HG02571 (cell line): ENCODE data around the gene HLA-E.
A peak's percentile ranks its signal among the peaks of the same experiment; 100 is the strongest.
"Not testable (repeated sequence)": the region's sequence is repeated elsewhere in the genome, so short reads cannot be mapped to it uniquely, and the experiment has no call there.

Source experiments
- ATAC-seq: cut with Tn5 transposase; IDR thresholded peaks from one replicate; pipeline ENCODE4 v1.9.1; 2021; ENCODE audit warnings: mild to moderate bottlenecking, moderate library complexity; ENCODE audit not compliant: unreplicated experiment

The HLA-E gene

GRCh38 chr6:30489081-30490025 is at the start of gene HLA-E:
Gene HLA-E (plus strand): TSS chr6:30489509. CDS start chr6:30489532, 23 bp downstream.
- ATAC-seq: peak; percentile 76

DNA sequence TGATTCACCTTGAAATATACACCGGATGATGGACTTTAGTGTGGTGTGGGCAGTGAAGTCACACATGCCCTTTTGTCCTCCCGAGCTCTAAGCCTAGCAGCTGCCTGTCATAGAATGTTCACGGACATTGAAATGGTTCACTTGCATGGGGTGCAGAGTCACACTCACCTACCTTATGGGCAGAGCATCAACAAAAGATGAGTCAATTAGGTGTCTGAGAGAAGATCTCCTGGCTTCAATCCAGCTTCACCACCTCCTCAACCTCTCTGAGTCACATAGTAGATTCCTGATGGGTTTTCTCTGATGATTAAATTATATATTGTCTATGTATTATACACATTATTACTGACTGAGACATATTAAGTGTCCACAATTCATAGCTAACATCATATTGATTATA is 48.1 kb upstream of the HLA-E start:
- no peak for ATAC-seq

GRCh38 chr6:30443657-30444450 is 45.5 kb upstream of the HLA-E start:
- no peak for ATAC-seq

DNA sequence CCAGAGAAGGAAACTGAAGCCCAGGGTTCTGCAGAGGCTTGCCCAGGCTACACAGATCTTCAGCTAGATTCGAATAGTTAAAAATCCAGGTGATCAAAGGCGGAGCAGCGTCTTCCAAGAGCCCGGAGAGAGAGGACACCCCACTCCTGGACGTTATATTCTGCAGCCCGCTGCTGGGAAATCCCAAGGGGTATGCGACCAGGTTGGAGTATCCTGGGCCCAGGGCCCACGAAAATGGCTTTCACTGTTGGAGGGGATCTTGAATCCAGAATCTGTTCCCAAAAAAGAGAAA is 44.9 kb upstream of the HLA-E start:
- ATAC-seq: no peak

GRCh38 chr6:30446259-30446658 is 43.0 kb upstream of the HLA-E start:
- ATAC-seq: no peak

- no peak for ATAC-seq
Observed at GRCh38 chr6:30447237-30447636, 42.1 kb upstream of the HLA-E start.

- ATAC-seq: no peak
Observed at GRCh38 chr6:30450548-30450908, 38.8 kb upstream of the HLA-E start.

DNA sequence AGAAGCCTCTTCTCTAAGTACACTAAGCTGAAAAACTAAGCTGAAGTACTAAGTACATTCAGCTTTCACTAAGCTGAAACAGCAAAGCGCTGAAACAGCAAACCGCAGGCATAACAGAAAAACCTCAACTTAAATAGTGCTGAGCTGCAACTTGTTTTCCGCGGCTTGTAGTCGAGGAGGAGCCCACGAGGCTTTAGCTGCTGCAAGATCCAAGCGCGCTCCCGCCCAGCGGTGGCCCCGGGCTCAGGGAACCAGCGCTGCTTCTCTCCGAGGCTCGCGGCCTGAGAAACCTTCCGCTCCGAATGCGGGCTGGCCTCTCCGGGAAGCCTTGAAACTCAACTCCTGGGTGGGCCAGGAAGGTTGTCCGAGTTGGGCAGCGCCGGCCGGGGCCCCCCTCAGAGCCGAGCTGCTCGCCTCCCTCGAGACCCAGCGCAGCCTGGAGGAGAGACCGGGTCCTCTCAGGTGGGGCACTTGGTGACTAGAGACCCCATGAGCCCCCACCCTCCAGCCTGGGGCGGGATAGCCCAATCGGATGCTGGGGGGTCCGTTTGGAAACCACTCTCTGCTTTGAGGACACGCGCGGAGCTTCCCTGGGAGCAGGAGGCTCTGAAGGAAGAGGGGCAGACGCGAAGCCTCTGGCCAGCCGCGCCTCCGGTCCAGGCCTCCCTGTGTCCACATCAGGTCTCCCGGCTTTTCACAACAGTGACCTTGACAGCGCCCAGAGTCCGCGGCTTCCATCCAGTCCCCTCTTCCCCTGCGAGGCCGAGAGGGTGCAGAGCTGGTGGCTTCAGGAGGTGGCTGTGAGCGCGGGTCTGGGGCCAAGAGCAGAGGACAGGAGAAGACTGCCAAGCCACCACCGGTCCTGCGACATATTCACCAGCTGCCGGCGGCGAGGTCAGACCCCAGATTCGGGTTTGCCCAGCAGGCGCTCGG is 38.1 kb upstream of the HLA-E start:
- no peak for ATAC-seq

DNA sequence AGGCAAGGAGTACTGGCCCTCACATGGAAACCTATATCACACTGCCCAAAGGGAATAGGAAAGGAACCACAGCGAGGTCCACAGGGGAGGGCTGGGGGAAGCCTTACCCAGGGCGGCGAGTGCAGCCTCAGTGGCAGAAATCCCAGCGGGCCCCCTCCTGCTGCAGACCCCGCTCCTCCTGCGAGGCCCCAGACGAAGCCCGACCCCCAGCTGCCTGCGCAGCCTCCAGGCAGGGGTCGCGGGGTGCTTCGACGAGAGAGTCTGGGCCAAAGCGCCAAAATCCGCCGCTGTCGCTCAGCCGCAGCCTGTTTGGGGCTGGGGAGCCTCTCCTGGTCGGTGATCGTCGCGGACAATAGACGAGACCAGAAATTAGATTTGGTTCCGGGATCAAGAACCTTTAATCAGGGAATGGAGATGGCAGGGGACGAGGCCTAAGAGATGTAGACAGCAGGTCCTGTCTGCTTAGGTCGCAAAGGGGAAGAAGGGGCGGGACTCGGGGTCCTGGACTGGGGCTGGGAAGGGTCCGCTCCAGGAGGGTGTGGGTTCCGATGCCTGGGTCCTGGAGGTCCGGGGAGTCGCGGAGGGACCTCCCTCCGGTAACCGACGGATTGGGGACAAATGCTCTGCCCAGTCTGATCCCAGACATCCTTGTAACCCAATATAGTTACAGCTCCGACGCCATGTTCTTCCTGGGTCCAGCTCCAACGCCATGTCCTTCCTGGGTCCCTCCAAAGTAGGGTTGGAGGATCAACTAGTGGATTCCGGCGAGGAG is 36.4 kb upstream of the HLA-E start:
- no peak for ATAC-seq

DNA sequence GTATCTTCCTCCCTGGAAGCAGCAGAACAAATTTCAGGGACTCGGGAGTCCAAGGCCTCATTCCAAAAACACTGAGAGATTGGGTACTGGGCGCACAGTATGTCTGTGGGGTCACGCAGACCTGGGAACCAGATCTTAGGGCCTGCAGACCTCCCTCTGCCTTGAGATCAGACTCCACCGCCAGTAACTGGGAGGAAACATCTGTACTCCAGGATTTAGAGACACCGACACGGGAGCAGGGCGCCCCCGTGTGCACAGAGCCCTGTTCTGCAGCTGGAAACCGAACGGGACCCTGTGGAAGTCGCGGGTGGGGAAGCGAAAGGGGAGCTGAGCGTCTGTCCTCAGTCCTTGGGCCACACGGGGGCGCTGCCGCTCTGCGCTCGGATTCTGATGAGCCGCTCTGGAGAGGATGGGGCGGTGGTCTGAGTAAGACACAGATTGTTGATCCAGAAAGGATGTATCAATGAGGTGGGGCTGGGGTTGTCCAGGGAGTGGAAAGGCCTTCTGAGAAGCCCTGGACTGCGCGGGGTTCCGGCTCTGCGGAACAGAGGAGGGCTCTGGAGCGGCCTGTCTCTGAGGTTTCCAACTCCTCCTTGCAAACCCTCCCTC is 35.7 kb upstream of the HLA-E start:
- ATAC-seq: no peak

- ATAC-seq: no peak
Observed at GRCh38 chr6:30459145-30459544, 30.2 kb upstream of the HLA-E start.

DNA sequence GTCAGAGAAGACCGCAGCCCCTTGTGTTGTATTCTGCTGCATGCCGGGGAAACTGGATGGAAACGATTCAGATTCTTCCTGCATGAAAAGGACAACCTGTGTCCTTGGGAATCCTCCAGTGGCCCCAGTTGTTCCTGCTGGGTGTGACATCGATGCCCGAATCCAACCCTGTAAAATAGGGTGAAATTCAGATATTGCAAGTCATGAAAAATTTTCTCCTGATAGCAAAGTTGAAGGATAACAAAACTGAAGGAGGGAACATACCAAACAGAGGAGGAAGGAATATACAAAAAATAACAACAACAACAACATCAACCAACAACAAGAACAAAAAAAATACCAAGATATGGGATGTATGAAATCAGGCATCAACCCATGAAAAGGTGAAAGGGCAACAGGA is 28.3 kb upstream of the HLA-E start:
- ATAC-seq: no peak

DNA sequence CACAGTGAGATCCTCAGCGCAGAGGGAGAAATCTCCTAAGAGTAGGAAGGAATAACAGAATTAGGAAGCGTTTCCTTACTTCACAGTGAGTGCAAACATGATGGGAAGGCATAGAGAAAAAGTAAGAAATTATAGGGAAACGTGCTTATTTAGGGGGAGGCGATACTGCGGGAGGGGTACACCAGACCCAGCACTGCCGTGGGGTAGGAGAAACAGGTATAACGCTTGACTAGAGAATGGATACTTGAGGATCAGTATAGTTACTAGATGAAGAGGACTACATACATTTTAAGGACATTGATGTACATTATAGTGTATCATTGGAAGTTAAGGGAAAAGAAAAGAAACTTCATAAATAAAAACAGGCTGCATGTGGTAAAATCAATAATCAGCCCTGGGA is 26.8 kb upstream of the HLA-E start:
- no peak for ATAC-seq

GRCh38 chr6:30463242-30463641 is 26.1 kb upstream of the HLA-E start:
- ATAC-seq: no peak

GRCh38 chr6:30463651-30464618 is 25.4 kb upstream of the HLA-E start:
- no peak for ATAC-seq

DNA sequence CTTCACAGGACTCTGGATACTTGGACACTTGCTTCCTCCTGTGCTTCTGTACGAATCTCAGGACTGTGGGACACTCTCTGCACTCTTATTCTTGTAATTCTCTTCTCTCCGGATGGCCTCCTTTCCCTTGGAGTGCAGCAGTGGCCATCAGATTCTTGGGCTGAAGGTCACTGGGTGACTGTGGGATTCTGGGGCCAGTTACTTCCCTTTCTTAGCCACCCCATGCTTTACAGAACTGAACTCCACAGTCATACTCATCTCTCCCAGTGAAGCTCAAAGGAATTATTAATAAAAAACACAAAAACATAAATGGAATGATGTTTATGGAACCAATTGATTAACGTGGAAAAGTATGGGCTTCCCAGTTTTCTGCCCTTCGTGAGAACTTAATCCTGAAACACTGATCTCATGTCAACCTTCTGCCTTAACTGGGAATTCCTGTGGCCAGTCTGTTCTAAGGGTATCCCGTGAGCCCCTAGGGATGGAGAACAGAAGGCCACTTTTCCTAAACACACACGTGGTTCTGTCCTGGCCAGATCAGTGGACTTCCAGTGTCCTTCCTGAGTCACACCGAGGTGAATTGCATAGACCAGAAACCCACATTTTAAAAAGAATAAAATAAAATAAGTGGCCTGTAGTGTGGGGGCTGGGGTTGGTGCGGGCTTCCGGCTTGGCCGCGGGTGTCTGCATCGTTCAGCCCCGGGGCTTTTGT is 23.6 kb upstream of the HLA-E start:
- ATAC-seq: no peak

DNA sequence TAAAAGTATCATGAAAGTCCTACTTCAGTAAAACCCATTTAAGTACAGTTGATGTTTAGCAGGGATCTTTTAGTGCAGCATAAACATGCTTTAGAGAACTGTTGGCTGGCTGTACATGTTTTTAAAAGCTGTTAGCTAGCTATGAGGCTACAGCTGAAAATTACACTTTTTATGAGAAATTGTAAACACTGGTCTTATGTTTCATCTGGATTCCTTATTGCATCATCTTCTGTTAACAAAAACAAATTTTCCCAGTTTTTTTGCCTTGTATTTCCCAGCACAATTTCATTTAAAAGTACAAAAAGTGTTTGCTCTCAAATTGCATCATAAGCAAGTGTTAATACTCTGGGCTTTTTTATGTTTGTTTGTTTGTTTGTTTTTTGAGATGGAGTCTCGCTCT is 18.3 kb upstream of the HLA-E start:
- no peak for ATAC-seq

DNA sequence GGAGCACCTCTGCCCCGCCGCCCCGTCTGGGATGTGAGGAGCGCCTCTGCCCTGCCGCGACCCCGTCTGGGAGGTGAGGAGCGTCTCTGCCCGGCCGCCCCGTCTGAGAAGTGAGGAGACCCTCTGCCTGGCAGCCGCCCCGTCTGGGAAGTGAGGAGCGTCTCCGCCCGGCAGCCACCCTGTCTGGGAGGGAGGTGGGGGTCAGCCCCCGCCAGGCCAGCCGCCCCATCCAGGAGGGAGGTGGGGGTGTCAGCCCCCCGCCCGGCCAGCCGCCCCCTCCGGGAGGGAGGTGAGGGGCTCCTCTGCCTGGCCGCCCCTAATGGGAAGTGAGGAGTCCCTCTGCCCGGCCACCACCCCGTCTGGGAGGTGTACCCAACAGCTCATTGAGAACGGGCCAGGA is 14.2 kb upstream of the HLA-E start:
- not testable (repeated sequence) for ATAC-seq
